SK-N-SH treated with all-trans-retinoic acid at 6 μM for 48 hours (cell line): Measurements from ENCODE around the gene RPGRIP1.

Source experiments
- ARNTL ChIP-seq: fragments of 450-650 bp; formaldehyde crosslinking; IDR thresholded peaks from 2 replicates; pipeline ENCODE4 v1.5.0; 2020; ENCODE audit warnings: low read depth, mild to moderate bottlenecking, moderate library complexity, borderline replicate concordance
- BACH2 ChIP-seq: fragments of 250-450 bp; sonication (Bioruptor Pico); IDR thresholded peaks from 2 replicates; pipeline ENCODE4 v1.9.0; 2021; ENCODE audit warnings: mild to moderate bottlenecking, borderline replicate concordance
- ESRRG ChIP-seq: fragments of 250-450 bp; sonication (Bioruptor Pico); IDR thresholded peaks from 2 replicates; pipeline ENCODE4 v1.6.1; 2021; ENCODE audit warnings: mild to moderate bottlenecking
- GLIS3 ChIP-seq: fragments of 250-450 bp; sonication (Bioruptor Pico); IDR thresholded peaks from 2 replicates; pipeline ENCODE4 v1.5.0; 2020; ENCODE audit warnings: mild to moderate bottlenecking, moderate library complexity
- RARB ChIP-seq: fragments of 250-450 bp; sonication (Bioruptor Pico); IDR thresholded peaks from 2 replicates; pipeline ENCODE4 v1.8.0; 2021; ENCODE audit warnings: mild to moderate bottlenecking, moderate library complexity
- SNAI2 ChIP-seq: fragments of 250-450 bp; sonication (Bioruptor Pico); IDR thresholded peaks from 2 replicates; pipeline ENCODE4 v1.5.0; 2020; ENCODE audit warnings: mild to moderate bottlenecking, moderate library complexity
- TCF4 ChIP-seq: fragments of 250-450 bp; sonication (Bioruptor Pico); IDR thresholded peaks from 2 replicates; pipeline ENCODE4 v1.8.0; 2021; ENCODE audit warnings: mild to moderate bottlenecking, moderate library complexity, borderline replicate concordance
- TOX ChIP-seq: fragments of 250-450 bp; sonication (Bioruptor Pico); IDR thresholded peaks from 2 replicates; pipeline ENCODE4 v1.8.0; 2021; ENCODE audit warnings: mild to moderate bottlenecking, moderate library complexity, borderline replicate concordance
- ZFP3 ChIP-seq: fragments of 250-450 bp; sonication (Bioruptor Pico); IDR thresholded peaks from 2 replicates; pipeline ENCODE4 v1.5.0; 2020; ENCODE audit warnings: mild to moderate bottlenecking, moderate library complexity
- ZFP30 ChIP-seq: fragments of 450-650 bp; formaldehyde crosslinking; IDR thresholded peaks from 2 replicates; pipeline ENCODE4 v1.5.0; 2022; ENCODE audit warnings: mild to moderate bottlenecking, moderate library complexity
- ZNF8 ChIP-seq: fragments of 450-650 bp; formaldehyde crosslinking; IDR thresholded peaks from 2 replicates; pipeline ENCODE4 v1.5.0; 2020; ENCODE audit warnings: mild to moderate bottlenecking, moderate library complexity
- TF ChIP-seq, protein P1 (sequence below): fragments of 250-450 bp; sonication (Bioruptor Pico); IDR thresholded peaks from 2 replicates; pipeline ENCODE4 v1.8.0; 2020; ENCODE audit warnings: mild to moderate bottlenecking, moderate library complexity, borderline replicate concordance
- TF ChIP-seq, protein P2 (sequence below): fragments of 250-450 bp; sonication (Bioruptor Pico); IDR thresholded peaks from 2 replicates; pipeline ENCODE4 v1.8.0; 2021; ENCODE audit warnings: low read depth, mild to moderate bottlenecking, moderate library complexity, borderline replicate concordance
- TF ChIP-seq, protein P3 (sequence below): fragments of 250-450 bp; sonication (Bioruptor Pico); IDR thresholded peaks from 2 replicates; pipeline ENCODE4 v1.5.1; 2020; ENCODE audit warnings: low read depth, mild to moderate bottlenecking, moderate library complexity

DNA sequence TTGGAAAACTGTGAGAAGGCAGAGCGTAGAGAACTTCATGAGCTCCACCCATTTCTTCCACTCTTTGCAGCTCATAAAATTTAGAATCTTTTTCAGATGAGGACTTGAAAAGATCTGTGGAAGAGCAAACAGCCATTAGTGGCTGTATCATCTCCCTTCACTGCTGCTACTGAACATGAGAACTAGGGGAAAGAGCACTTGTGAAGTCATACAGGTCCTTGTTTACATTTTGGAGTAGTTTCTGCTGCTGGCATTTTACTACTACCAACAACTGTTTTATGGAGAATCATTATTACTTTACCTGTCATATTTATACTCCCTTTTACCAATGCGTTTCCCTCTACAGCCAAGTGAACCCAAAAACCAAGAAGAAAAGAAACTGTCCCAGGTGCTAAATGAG, 41.0 kb downstream of the RPGRIP1 start:
- TF ChIP-seq ZFP30 (no peak), RARB (CRISPR knock-in tag) (no peak), ARNTL (CRISPR knock-in tag) (no peak), TCF4 (no peak), SNAI2 (CRISPR knock-in tag) (no peak), ZNF8 (CRISPR knock-in tag) (no peak), ESRRG (CRISPR knock-in tag) (no peak), ZFP3 (CRISPR knock-in tag) (no peak), TOX (CRISPR knock-in tag) (no peak), GLIS3 (CRISPR knock-in tag) (no peak), BACH2 (no peak)
- TF ChIP-seq, protein P1, sequence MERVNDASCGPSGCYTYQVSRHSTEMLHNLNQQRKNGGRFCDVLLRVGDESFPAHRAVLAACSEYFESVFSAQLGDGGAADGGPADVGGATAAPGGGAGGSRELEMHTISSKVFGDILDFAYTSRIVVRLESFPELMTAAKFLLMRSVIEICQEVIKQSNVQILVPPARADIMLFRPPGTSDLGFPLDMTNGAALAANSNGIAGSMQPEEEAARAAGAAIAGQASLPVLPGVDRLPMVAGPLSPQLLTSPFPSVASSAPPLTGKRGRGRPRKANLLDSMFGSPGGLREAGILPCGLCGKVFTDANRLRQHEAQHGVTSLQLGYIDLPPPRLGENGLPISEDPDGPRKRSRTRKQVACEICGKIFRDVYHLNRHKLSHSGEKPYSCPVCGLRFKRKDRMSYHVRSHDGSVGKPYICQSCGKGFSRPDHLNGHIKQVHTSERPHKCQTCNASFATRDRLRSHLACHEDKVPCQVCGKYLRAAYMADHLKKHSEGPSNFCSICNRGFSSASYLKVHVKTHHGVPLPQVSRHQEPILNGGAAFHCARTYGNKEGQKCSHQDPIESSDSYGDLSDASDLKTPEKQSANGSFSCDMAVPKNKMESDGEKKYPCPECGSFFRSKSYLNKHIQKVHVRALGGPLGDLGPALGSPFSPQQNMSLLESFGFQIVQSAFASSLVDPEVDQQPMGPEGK: no peak
- TF ChIP-seq, protein P2, sequence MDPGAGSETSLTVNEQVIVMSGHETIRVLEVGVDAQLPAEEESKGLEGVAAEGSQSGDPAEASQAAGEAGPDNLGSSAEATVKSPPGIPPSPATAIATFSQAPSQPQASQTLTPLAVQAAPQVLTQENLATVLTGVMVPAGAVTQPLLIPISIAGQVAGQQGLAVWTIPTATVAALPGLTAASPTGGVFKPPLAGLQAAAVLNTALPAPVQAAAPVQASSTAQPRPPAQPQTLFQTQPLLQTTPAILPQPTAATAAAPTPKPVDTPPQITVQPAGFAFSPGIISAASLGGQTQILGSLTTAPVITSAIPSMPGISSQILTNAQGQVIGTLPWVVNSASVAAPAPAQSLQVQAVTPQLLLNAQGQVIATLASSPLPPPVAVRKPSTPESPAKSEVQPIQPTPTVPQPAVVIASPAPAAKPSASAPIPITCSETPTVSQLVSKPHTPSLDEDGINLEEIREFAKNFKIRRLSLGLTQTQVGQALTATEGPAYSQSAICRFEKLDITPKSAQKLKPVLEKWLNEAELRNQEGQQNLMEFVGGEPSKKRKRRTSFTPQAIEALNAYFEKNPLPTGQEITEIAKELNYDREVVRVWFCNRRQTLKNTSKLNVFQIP (CRISPR knock-in tag): no peak
- TF ChIP-seq, protein P3, sequence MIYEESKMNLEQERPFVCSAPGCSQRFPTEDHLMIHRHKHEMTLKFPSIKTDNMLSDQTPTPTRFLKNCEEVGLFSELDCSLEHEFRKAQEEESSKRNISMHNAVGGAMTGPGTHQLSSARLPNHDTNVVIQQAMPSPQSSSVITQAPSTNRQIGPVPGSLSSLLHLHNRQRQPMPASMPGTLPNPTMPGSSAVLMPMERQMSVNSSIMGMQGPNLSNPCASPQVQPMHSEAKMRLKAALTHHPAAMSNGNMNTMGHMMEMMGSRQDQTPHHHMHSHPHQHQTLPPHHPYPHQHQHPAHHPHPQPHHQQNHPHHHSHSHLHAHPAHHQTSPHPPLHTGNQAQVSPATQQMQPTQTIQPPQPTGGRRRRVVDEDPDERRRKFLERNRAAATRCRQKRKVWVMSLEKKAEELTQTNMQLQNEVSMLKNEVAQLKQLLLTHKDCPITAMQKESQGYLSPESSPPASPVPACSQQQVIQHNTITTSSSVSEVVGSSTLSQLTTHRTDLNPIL (CRISPR knock-in tag): no peak
